ENCODE data around the gene SULT1C2.

GRCh38 chr2:108267101-108267500 is 21.6 kb upstream of the SULT1C2 start:
- no peak for TF ChIP-seq CTCF (IDR thresholded peaks at IDR 0.05; ENCODE audit: insufficient read depth, low read length)
- TF ChIP-seq GABPA (IDR thresholded peaks at IDR 0.05; ENCODE audit: low read depth): no peak
- TF ChIP-seq POLR2AphosphoS5 (IDR thresholded peaks at IDR 0.05; ENCODE audit: low read depth): no peak
- TF ChIP-seq REST (IDR thresholded peaks at IDR 0.05; ENCODE audit: insufficient replicate concordance, low read depth): no peak

Measured in HL-60 (cell line).